HG03520 (cell line): ENCODE measurements around the gene SPC24.
"Not testable (repeated sequence)": the region's sequence is repeated elsewhere in the genome, so short reads cannot be mapped to it uniquely, and the experiment has no call there.

Experiments used
- ATAC-seq: cut with Tn5 transposase; IDR thresholded peaks from one replicate; pipeline ENCODE4 v1.9.1; 2021; ENCODE audit warnings: mild to moderate bottlenecking, moderate library complexity; ENCODE audit not compliant: unreplicated experiment

SPC24 gene

DNA sequence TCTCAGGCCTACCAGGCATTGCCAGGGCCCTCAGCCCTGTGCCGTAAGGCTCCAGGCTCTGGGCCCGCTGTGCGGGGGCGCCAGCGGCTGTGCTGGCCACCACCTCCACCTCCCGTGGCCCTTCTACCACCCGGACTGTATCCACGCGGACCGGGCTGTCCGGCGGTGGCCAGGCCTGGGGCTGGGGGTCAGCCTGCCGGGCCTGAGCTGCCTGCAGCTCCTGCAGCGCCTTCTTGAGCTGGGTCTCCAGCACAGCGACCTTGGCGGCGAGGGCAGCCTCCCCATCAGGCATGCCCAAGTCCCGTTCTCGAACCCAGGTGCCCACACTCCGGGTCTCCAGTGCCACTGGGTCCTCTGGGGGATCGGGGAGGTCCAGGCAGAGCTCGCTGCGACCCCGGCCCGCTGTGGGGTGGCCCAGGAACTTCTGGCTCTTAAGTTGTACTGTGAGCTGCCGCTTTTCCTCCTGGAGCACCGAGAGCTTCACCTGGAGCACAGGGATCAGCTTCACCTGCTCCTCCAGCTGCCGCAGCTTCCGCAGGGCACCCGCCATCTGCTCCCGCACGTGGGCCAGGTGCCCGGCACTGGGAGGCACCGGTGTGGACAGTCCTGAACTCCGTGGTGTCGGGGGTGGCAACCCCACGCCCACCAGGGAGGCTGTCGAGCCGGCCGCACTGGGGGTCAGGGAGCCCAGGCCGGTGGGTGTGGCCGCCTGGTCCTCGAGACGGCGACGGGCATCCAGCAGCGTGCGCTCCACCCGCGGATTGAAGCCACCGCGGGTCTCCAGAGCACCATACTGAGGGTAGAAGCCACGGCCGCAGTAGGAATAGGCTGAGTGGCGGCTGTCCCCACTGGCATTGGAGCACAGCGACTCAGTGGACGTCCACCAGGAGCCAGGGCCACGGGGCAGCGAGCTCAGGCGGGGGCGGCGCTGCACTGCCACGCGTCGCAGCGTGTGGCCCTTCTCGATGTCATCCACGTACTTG is 37.7 kb upstream of the SPC24 start:
- no peak for ATAC-seq

- no peak for ATAC-seq
Measured at GRCh38 chr19:11191934-11192333, 36.4 kb upstream of the SPC24 start.

GRCh38 chr19:11191273-11191755 is 35.7 kb upstream of the SPC24 start:
- ATAC-seq, result no peak

GRCh38 chr19:11190501-11190900 is 34.9 kb upstream of the SPC24 start:
- no peak for ATAC-seq

DNA sequence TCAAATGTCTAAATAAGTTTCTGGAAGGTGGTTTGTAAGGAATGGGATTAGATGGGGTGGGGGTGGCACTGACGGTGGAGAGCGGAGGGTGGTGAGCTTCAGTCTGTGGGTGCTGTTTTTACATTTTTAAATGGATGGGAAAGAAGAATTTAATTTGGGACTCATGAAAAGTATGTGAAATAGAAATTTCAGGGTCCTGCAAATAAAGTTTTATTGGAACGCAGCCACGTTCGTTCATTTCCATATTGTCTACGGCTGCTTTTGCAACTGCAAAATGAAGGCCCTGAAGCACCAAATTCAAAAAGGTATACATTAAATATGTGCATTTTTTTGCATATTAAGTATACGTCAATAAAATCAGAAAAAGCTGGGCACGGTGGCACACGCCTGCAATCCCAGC is 31.9 kb upstream of the SPC24 start:
- no peak for ATAC-seq

- no peak for ATAC-seq
Measured at GRCh38 chr19:11182994-11183393, 27.4 kb upstream of the SPC24 start.

DNA sequence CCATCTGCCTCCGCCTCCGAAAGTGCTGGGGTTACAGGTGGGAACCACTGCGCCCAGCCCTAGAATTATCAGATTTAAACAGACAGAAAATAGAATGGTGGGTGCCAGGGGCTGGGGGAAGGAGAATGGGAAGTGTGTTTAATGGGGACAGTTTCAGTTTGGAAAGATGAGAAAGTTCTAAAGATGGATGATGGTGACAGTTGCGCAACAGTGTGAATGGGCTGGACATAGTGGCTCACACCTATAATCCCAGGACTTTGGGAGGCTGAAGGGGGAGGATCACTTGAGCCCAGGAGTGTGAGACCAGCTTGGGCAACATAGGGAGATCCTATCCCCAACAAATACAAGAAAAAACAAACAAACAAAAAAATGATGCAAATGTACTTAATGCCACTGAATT is 25.9 kb upstream of the SPC24 start:
- no peak for ATAC-seq

DNA sequence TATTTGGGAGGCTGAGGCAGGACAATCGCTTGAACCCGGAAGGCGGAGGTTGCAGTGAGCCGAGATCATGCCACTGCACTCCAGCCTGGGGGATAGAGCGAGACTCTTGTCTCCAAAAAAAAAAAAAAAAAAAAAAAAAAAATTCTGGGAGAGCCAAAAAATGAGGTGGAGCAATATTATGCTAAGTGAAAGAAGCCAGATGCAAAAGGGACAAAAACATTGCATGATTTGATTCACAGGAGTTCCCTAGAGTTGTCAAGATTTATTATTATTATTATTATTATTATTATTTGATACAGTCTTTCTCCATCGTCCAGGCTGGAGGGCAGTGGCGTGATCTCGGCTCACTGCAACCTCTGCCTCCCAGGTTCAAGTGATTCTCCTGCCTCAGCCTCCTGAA is 25.4 kb upstream of the SPC24 start:
- ATAC-seq, result not testable (repeated sequence)

DNA sequence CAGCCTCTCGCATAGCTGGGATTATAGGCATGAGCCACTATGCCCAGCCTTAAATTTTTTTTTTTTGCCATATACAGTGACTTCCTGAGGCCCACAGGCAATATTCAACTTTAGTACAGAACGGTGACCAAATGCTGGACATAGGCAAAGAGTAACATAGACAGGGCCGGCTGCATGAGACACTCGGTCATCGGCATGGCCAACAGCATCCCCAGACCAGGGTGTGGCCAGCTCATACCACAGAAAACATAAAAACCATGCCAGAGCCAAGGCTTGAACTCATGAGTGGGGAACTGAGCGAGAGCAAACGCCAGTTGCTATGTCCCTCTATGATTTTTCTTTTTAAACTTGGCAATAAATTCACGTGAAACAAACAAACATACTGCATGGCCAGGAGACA is 24.8 kb upstream of the SPC24 start:
- ATAC-seq, result no peak

DNA sequence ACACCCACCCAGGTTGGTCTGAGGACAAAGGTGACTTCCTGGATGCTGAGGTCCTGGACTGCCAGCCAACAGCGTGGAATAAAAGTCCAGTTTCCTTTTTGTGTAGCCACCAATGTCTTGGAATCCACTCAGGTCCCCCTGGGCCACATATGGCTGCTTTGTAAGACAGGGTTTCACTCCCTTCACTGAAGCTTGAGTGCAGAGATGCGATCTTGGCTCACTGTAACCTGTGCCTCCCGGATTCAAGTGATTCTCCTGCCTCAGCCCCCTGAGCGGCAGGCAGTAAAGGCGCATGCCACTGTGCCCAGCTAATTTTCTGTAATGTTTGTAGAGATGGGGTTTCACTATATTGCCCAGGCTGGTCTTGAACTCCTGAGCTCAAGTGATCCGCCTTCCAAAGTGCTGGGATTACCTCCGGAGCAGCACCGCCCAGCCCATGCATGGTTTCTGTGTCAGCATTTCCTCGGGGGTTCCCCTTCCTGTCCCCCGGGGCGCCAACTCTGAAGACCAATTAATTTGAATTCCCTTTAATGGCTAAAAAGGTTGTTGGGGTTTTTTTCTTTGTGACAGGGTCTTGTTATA is 24.2 kb upstream of the SPC24 start:
- no peak for ATAC-seq

DNA sequence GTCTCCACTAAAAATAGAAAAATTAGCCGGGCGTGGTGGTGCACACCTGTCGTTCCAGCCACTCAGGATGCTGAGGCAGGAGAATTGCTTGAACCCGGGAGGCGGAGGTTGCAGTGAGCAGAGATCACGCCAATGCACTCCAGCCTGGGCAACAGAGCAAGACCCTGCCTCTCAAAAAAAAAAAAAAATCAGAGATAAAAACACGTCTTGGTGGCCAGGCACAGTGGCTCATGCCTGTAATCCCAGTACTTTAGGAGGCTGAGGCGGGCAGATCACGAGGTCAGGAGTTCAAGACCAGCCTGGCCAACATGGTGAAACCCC is 23.5 kb upstream of the SPC24 start:
- ATAC-seq, result not testable (repeated sequence)

GRCh38 chr19:11177592-11177991 is 22.0 kb upstream of the SPC24 start:
- no peak for ATAC-seq

DNA sequence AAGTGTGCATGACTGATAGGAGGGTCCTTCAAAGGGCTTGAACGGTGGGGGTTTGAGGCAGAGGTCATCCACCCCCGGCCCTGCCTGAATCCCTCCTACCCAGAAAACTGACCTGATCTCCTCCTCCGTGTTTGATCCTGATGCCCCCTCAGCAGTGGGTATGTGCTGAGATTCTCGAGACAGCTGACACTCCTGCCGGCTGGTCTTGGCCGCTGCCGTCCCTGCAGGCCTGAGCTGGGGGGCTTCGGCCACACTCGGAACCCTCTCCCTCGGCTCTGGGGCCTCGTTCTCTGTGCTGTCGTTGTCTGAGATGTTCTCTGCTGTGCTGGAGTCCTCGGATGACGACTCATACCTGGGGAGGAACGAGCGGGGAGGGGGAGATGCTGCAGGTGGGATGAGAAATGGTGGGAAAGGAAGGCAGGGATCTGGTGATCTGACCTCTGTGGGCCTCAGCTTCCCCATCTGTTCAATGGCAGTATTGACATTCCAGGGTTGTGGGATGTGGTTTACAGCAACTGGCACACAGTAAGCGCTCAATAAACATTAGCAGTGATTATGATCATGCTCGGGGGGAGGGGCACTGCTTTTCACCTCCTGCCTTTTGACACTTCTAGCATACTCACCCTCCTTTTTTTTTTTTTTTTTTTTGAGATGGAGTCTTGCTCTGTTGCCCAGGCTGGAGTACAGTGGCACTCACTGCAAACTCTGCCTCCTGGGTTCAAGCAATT is 21.0 kb upstream of the SPC24 start:
- ATAC-seq, result no peak

DNA sequence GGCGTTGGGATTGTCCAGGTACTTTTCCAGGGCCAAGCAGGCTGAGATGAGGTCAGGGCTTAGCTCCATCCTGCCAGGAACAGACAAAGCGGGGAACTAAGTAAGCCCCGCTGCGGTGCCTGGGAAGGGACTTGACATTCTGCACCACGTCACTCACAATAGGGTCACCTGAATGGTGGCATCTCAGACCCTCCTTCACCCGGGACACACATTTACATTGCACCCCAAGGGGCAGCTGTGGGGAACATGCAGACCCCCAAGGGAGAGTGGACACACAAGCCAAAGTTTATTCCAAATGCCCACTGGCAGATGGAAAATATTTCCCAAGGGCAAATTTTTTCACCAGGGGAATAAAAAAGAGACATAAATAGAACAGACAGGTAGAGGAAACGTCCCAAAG is 20.3 kb upstream of the SPC24 start:
- ATAC-seq, result no peak

DNA sequence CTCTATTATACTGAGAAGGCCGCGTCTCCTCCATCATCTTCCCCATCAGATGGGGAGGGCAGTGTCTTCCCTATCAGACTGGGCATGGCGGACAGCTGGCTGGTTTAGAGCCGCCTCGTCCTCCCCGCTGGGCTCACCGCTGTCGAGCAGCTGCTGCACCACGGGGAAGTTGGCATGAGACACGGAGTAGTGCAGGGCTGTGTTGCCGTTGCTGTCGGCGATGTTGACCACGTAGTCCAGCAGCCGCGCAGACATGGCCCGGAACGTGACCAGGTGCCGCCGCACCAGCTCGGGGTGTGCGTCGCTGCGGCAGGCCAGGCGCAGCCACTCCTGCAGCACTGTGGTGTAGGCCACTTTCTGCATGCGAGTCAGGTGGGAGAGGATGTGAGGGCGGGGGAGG is 18.8 kb upstream of the SPC24 start:
- ATAC-seq, result no peak

- ATAC-seq, result no peak
Measured at GRCh38 chr19:11173516-11174155, 18.1 kb upstream of the SPC24 start.

- no peak for ATAC-seq
Measured at GRCh38 chr19:11172576-11172975, 17.0 kb upstream of the SPC24 start.

GRCh38 chr19:11171144-11171543 is 15.6 kb upstream of the SPC24 start:
- no peak for ATAC-seq

DNA sequence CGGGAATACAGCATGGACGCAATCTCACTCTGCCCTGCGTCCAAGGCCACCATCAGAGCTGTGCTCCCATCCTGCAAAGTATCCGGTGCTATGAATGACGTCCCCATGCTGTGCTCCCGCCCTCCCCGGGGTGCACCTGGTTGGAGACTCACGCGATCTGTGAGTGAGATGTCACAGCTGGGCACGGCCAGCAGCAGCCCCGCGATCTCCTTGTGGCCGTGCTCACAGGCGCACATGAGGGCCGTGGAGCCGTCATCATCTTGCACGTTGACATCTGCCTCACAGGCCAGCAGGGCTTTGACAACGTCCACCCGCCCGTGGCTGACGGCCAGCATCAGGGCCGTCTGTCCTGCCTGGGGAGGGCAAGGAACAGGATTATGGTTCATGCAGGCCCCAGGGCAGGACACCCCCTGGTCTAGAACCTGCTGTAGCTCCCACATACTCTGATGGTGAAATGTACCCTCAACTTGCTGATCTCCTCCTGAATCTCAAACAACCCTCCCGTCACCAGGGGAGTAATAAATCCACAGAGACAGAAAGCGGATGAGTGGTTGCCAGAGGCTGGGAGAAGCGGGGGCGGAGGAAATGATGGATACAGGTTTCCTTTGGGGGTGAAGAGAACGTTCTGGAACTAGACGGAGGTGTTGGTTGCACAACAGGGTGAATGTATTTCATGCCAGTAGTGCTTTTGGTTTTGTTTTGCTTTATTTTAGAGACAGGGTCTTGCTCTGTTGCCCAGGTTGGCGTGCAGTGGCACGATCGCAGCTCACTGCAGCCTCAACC is 14.5 kb upstream of the SPC24 start:
- ATAC-seq, result no peak

GRCh38 chr19:11168568-11168967 is 13.0 kb upstream of the SPC24 start:
- no peak for ATAC-seq
